Stimulated activated memory B cell treated with anti-CD40 and anti-IgM and Interleukin-4, amounts not matched to agents 10 μg/mL and 1 μg/mL and 100 μg/mL, for 72 hours (primary cell): ENCODE results near the gene TNKS1BP1.

Source experiments
- ATAC-seq: fragments of 150-1000 bp; cut with Tn5 transposase; 2 replicates; pipeline ENCODE4 v1.10.0; 2021
- H3K27ac Mint-ChIP-seq: one replicate; pipeline ENCODE4 v1.8.0; 2022; ENCODE audit warnings: mild to moderate bottlenecking, mixed read lengths
- H3K27me3 Mint-ChIP-seq: one replicate; pipeline ENCODE4 v1.8.0; 2022; ENCODE audit warnings: mixed read lengths
- H3K36me3 Mint-ChIP-seq: one replicate; pipeline ENCODE4 v1.8.0; 2022; ENCODE audit warnings: mixed read lengths
- H3K4me1 Mint-ChIP-seq: one replicate; pipeline ENCODE4 v1.8.0; 2022; ENCODE audit warnings: mixed read lengths
- H3K4me3 Mint-ChIP-seq: one replicate; pipeline ENCODE4 v1.8.0; 2022; ENCODE audit warnings: mild to moderate bottlenecking, moderate library complexity, mixed read lengths
- H3K9me3 Mint-ChIP-seq: one replicate; pipeline ENCODE4 v1.8.0; 2022; ENCODE audit warnings: mixed read lengths

The TNKS1BP1 gene

DNA sequence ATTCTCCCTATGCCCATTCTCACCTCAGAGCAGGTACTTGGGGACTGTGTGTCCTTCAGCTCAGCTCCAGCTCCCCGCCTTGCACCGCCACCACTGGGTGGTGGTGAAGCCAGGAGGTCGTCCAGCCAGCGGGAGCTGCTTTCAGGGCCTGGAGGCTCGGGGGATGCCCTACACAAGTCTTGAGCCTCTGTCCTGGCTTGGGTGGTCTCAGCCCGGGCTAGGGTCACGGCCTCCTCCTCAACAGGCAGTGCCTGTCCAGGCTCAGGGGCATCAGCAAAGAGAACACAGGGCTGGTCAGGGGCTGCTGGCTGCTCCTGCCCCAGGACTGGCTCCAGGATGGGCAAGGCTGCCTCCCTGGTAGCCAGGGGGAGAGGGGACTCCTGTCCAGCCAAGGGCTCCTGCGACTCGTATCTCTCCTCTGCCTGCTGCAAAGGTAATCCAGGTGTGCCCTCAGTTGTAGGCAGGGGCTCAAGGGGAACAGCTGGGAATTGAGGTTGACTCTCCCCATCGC, 12.2 kb downstream of the TNKS1BP1 start:
- Mint-ChIP-seq H3K36me3 (peaks cover 23% of the 10 kb centered on the region), H3K27me3 (no peaks in the 10 kb centered on the region), H3K9me3 (no peaks in the 10 kb centered on the region), H3K4me3 (no peak overlapping the region), H3K4me1 (peaks cover 11% of the 10 kb centered on the region), H3K27ac (no peak overlapping the region)
- ATAC-seq, result no peak

DNA sequence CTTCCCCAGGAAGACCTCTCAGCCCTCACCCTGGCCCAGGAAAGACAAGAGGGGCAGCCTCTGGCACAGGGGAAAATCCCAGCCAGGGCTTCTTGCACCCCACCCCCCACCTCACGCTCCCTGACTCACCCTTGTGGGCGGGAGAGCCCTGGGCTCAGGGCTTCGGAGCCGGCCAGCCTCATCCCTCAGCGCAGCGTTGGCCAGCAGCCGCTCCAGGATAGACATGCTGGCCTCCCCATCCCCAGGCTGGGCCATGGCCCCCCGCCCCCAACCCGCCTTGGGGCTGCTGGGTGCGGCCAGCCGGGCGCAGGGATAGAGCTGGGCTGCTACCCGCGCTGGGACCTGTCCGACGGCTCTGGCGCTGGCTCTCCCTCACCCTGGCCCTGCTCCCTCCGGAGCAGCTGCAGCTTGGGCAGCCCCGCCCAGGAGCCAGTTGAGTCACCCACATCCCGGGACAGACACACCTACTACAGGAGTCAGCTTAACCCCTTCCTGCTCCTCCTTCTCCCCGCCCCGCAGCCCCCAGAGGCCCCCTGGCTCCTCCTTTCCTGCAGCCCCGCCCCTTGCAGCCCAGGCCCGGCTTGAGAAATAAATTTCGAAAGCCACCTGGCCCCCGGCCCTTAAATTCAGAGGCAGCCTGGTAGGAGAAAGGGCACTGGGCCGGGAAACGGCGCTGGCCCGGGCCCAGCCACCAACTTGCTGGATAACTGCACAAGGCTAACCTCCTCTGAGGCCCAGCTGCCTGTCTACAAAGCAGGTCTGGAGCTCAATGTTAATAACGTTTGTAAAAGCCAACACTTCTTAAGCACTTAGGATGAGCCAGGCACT, 13.4 kb downstream of the TNKS1BP1 start:
- H3K4me3 Mint-ChIP-seq, result peak overlapping the region; percentile 17
- H3K27me3 Mint-ChIP-seq, result no peaks in the 10 kb centered on the region
- peak; percentile 75 for ATAC-seq
- H3K27ac Mint-ChIP-seq, result no peak overlapping the region
- H3K9me3 Mint-ChIP-seq, result no peaks in the 10 kb centered on the region
- H3K36me3 Mint-ChIP-seq, result peaks cover 23% of the 10 kb centered on the region
- peaks cover 18% of the 10 kb centered on the region for H3K4me1 Mint-ChIP-seq

DNA sequence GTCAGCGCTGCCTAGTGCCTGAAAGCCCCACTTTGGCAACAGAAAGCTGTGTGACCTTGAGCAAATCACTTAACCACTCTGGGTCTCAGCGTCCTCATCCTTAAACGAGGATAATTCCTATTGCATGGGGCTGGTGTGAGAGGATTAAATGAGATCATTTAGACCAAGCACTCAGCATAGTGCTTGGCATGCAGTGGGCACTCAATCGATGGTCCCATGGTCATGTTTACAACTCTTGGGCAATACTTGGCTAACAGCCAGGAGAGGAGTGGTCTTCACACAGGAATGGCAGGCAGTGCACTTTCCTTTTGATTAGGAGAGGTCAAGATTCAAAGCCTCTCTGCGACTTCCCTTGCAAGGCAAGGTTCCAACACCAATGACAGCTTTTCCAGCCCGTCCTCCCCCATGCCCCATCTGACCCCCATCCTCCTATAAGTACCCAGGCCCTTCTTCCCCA, 14.1 kb downstream of the TNKS1BP1 start:
- no peaks in the 10 kb centered on the region for H3K9me3 Mint-ChIP-seq
- H3K4me1 Mint-ChIP-seq, result peaks cover 18% of the 10 kb centered on the region
- H3K36me3 Mint-ChIP-seq, result peaks cover 23% of the 10 kb centered on the region
- ATAC-seq, result no peak
- no peaks in the 10 kb centered on the region for H3K27me3 Mint-ChIP-seq
- H3K4me3 Mint-ChIP-seq, result no peak overlapping the region
- no peak overlapping the region for H3K27ac Mint-ChIP-seq

DNA sequence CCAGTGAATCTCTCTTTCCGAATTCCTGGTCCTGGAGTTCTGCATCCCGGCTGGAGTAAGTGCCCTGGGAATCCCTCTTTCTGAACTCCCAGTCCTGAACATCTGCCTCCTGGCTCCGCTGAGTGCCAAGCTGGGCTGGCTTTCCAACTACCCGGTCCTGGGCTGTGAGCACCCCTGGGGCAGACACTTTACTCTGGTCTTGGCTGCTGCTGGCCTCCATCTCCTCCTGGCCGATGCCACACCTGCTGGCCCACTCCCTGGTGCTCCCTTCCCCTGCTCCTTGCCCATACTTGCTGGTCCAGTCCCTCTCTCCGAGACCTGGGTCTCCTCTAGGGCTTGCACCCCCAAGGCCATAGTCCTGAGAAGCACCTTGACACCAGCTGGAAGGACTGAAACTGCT, 14.7 kb downstream of the TNKS1BP1 start:
- Mint-ChIP-seq H3K27ac (no peak overlapping the region), H3K9me3 (no peaks in the 10 kb centered on the region), H3K36me3 (peaks cover 23% of the 10 kb centered on the region), H3K4me3 (no peak overlapping the region), H3K4me1 (peaks cover 18% of the 10 kb centered on the region), H3K27me3 (no peaks in the 10 kb centered on the region)
- no peak for ATAC-seq

DNA sequence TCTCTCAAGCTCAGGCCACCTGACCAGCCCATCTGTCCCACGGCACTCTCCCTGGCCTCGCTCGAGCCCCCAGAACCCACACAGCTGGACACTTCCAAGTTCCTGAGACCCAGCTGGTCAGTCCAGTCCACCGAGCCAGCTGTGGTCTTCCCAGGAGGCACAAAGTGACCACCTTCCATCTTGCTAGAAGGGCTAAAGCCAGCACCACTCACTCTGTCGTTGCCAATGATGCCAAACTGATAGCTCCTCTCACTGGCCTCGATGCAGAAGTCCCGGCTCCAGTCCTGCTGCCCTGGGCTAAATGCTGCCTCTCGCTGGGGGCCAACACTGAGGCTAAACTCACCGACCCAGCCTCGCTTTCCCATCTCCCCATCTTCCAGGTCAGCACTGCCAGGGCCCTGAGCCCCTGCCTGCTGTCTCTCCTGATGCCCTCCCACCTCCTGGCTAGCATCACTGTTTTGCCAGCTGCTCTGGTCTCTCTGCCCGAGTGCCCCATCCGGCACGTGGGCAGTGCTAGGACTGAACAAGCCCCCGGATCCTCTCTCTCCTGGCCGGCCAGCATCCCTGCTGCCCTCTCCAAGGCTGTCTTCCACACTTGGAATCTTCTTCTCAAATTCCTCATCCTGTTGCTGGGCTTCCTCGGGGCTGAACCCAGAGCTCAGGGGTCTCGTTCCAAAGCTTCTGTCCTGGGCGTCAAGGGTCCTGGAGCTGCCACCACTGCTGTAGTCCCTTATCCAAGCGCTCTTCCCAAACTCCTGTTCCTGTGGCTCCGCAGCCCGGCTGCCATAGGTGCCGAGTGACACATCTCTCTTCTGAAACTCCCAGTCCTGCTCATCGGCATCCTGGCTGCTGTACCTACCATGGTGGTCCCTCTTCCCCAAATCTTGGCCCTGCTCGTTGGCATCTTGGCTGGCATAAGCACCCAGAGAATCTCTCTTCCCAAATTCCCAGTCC, 15.4 kb downstream of the TNKS1BP1 start:
- ATAC-seq, result no peak
- Mint-ChIP-seq H3K4me1 (peaks cover 18% of the 10 kb centered on the region), H3K27me3 (no peaks in the 10 kb centered on the region), H3K36me3 (peaks cover 23% of the 10 kb centered on the region), H3K9me3 (no peaks in the 10 kb centered on the region), H3K27ac (no peak overlapping the region), H3K4me3 (no peak overlapping the region)

DNA sequence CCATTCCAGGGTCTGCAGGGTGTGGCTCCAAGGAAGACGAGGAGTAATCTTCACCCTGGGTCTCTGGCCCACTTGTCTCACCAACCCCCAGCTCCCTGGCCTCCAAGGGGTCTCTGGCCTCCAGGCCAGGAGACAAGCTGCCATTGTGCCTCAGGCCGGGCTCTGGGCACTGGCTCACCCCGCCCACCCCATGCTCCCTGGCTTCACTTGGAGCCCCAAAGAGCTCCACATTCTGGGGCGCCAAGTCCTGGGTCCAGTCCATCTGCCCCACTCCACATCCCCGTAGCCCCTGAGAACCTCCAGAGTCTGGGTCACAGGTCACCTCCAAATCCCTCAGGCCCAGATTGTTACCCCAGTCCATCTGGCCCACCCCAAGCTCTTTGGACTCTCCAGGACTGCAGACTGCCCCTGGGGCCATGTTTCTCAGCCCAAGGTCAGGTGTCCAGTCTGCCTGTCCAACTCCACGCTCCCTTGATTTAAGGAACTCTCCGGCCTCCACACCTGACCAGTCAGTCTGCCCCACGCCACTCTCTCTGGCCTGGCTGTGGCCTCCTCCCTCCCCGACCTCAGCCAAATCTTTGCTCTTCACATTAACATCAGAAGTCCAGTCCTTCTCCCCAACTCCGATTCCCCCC, 16.2 kb downstream of the TNKS1BP1 start:
- Mint-ChIP-seq H3K36me3 (peaks cover 23% of the 10 kb centered on the region), H3K4me3 (no peak overlapping the region), H3K4me1 (peaks cover 18% of the 10 kb centered on the region), H3K27ac (no peak overlapping the region), H3K27me3 (no peaks in the 10 kb centered on the region), H3K9me3 (no peaks in the 10 kb centered on the region)
- no peak for ATAC-seq

DNA sequence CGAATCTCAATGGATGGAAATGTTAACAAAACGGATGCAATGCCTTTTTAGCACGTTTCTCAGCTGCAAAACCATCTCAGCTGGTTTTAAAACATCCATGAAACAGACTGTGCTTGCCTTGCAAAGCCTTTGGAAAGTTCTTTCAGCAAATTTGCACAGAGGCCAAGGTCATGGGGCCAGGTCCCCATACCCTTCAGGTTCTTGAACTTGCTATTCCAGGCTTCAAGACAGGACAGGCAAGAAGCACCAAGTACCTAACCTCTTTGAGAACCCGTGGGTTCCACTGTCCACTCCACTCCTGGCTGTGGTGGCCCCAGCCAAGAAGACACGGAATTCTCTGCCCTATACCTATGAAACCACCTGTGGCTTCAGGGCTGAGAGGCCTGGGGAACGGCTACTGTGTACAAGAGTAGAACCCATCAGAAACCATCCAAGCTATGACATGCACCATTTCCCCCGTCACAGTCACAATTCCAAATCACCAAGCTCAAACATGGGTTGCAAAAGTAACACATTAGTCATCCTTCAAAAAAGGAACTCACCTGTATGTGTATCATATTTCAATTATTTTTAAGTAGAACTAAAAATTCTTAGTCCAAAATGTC, 17.0 kb downstream of the TNKS1BP1 start:
- H3K9me3 Mint-ChIP-seq, result no peaks in the 10 kb centered on the region
- H3K4me3 Mint-ChIP-seq, result no peak overlapping the region
- no peak for ATAC-seq
- peaks cover 18% of the 10 kb centered on the region for H3K4me1 Mint-ChIP-seq
- peaks cover 20% of the 10 kb centered on the region for H3K36me3 Mint-ChIP-seq
- no peaks in the 10 kb centered on the region for H3K27me3 Mint-ChIP-seq
- H3K27ac Mint-ChIP-seq, result no peak overlapping the region

DNA sequence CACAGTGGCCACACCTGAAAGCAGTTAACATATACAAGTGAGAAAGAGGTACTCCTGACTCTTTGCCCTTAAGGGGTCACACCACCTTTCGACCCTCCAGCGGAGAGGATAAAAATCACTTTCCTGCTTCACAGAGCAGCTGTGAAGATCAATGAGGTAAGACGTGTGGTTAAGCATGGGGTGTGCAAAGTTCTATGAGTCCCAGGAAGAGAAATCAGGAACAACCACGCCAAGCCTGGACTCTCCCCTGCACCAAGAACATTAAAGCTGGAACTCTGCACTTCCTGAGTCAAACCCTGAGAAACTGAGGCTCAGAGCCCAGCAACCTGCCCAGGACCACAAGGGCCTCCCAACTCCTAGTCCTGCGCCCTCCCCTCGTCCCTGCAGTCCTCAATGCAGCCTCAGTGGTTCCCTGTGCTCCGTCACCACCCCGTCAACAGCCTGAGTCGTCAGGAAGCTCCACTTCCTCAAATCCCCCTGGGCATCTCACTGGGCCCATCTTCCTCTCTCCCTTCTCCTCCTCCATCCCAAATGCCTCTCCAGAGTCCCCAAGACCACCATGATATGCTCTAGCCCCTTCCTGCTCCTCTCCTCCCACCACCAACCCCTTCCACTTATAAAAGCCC, 17.7 kb downstream of the TNKS1BP1 start:
- Mint-ChIP-seq H3K9me3 (no peaks in the 10 kb centered on the region), H3K27me3 (no peaks in the 10 kb centered on the region), H3K36me3 (peaks cover 17% of the 10 kb centered on the region), H3K27ac (no peak overlapping the region), H3K4me3 (no peak overlapping the region), H3K4me1 (peaks cover 13% of the 10 kb centered on the region)
- ATAC-seq, result no peak

DNA sequence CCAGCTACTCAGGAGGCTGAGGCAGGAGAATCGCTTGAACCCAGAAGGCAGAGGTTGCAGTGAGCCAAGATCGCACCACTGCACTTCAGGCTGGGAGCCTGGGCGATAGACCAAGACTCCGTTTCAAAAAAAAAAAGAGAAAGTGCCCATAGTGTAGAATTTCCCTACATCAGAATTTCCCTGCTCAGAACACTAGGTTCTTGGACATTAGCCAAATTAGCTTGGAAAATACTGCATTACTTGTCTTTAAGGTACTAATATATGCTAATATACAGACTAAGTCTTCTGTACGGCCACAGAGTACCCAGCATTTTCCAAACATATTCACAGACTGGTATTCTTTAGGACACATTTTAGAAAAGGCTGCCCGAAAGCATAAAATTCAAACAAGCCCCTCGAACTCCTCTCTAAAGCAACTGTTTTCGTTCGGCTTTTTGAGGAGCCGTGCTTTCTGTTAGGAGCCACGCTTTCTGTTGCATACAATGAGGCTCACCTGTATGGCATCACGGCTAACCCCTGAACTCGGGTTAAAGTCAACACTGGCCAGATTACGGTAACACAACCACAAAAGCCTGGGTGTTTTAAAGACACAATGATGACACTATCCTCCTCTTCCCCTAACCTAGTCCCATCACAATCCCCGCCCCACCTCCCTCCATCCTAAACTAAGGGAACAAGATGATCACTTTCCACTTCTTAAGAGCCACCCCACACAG, 18.4 kb downstream of the TNKS1BP1 start:
- no peaks in the 10 kb centered on the region for H3K9me3 Mint-ChIP-seq
- peaks cover 23% of the 10 kb centered on the region for H3K36me3 Mint-ChIP-seq
- no peak for ATAC-seq
- no peaks in the 10 kb centered on the region for H3K27me3 Mint-ChIP-seq
- no peak overlapping the region for H3K27ac Mint-ChIP-seq
- H3K4me3 Mint-ChIP-seq, result no peak overlapping the region
- peaks cover 13% of the 10 kb centered on the region for H3K4me1 Mint-ChIP-seq

DNA sequence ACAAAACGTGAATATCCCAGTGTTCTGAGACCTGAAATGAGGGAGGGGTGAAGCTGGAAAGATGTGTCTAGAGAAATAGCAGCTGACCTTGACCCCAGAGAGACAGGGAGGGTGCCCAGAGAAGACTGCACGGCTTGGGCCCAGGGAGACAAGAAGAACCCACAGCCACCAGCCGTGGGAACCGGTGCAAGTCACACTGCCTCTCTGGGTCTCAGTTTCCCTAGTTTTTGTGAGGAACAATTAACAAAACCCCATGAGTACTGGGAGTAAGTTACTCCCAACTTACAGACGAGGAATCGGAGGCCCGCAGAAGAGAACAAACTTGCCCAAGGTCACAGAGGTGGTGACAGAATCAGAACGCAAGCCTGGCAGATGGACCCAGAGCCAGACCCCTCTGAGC, 19.2 kb downstream of the TNKS1BP1 start:
- no peak overlapping the region for H3K27ac Mint-ChIP-seq
- H3K27me3 Mint-ChIP-seq, result no peaks in the 10 kb centered on the region
- no peak overlapping the region for H3K4me3 Mint-ChIP-seq
- ATAC-seq, result no peak
- H3K4me1 Mint-ChIP-seq, result peaks cover 8% of the 10 kb centered on the region
- H3K36me3 Mint-ChIP-seq, result peaks cover 31% of the 10 kb centered on the region
- no peaks in the 10 kb centered on the region for H3K9me3 Mint-ChIP-seq

DNA sequence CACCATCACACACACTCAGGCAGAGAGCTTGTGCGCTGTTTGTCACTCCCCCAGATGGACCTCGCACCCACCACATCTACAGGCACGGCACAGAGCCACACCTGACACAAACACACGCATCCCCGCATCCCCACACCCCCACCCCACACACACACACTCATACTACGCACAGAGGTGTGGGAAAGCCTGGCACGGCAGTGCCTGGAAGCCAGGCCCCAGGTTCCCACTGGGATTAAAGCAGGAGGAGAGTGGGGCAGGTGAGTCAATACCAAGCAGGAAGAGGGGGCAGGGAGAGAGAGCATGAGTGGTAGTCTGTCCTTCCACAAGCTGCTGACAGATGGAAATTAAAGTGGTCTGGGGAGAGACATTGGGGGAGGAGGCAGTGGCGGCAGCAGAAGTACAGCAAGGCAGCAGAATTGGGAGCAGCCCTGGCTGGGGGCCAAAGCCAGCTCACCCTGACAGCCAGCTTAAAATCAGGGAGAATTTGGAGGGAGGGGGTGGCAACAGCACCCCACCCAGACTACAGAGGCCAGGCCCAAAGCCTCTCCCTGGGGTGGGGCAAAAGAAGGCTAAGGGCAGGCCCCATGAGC, 20.7 kb downstream of the TNKS1BP1 start:
- Mint-ChIP-seq H3K27me3 (no peaks in the 10 kb centered on the region), H3K4me1 (peaks cover 8% of the 10 kb centered on the region), H3K4me3 (no peak overlapping the region), H3K9me3 (peaks cover 6% of the 10 kb centered on the region), H3K36me3 (peaks cover 34% of the 10 kb centered on the region), H3K27ac (no peak overlapping the region)
- no peak for ATAC-seq

DNA sequence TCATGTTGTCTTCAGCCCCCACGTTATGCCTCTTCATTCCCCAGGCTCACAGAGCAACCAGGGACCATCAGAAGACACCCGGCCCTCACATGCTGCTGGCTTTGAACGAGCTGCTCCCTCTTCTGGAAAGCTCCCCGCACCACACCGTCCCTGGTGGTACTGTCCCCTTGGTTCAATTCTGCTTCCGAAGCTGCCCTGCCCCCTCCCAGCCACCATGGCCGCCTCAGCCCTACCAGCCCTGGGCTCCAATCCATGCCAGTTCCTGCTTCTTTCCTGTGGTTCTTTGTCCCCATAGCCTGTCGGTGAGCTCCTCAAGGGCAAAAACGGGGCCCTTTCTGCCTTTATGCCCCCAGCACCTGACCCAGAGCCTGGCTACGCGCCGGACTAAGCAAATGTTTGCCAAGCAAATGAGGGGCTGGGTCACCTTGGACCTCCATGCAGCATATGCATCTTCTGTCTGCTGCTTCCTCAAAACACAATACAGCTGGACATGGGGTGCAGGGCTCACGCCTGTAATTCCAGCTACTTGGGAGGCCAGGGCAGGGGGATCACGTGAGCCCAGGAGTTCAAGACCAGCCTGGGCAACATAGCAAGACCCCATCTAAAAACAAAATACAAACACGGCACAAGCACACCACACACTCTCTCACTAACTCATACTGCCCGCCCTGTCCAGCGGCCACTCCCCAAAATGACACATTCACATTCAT, 21.3 kb downstream of the TNKS1BP1 start:
- H3K9me3 Mint-ChIP-seq, result peaks cover 8% of the 10 kb centered on the region
- H3K27me3 Mint-ChIP-seq, result no peaks in the 10 kb centered on the region

DNA sequence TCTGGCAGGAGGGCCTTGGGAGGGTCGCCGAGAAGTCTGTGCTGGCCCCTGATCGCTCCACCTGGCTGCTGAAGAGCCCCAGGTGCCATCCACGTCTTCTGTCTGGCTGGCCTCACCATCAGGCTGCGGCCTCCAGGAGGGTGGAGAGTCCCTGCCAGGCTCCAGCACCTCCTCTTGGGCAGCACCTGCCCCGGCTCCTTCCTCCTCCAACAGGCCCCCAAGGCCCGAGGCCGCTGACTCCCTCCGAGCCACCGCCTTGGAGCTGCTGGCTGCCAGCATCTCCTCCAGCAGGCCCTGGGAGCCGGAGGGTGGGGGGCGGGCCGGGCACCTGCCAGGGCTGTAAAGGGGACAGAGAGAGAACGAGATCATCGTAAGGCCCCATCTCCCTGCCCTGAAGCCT, 22.3 kb downstream of the TNKS1BP1 start:
- peaks cover 8% of the 10 kb centered on the region for H3K9me3 Mint-ChIP-seq
- H3K4me1 Mint-ChIP-seq, result peaks cover 7% of the 10 kb centered on the region
- H3K4me3 Mint-ChIP-seq, result no peak overlapping the region
- ATAC-seq, result no peak
- H3K36me3 Mint-ChIP-seq, result peaks cover 41% of the 10 kb centered on the region
- no peaks in the 10 kb centered on the region for H3K27me3 Mint-ChIP-seq
- H3K27ac Mint-ChIP-seq, result no peak overlapping the region

More for the DNA sequence above, 21.3 kb downstream of the TNKS1BP1 start:
- no peak for ATAC-seq
- peaks cover 8% of the 10 kb centered on the region for H3K4me1 Mint-ChIP-seq
- no peak overlapping the region for H3K27ac Mint-ChIP-seq
- no peak overlapping the region for H3K4me3 Mint-ChIP-seq
- H3K36me3 Mint-ChIP-seq, result peaks cover 40% of the 10 kb centered on the region
